Caki2 (cell line): ENCODE results near the gene SRI. TPM values are rescaled to one million over a fixed set of nuclear protein-coding genes. Genes with fewer than 3 reads are reported as not detected.

Experiments used
- DNase-seq: peaks from one replicate; pipeline ENCODE4 v3.0.0-alpha.2; 2015; ENCODE audit warnings: low read depth
- in situ Hi-C: cut with HindIII; loops from 2 replicates; pipeline ENCODE4 v1.10.0; 2016; ENCODE audit warnings: low sequenced_read_pairs, low pct_unique_long_range_greater_than_20kb, mixed read lengths
- total RNA-seq: library from RNA; depleted of rRNA; stranded (reverse); fragments of >200 nt; shearing (Covaris generic); gene quantifications from 2 replicates; pipeline ENCODE4 v1.2.3, GENCODE V29; 2014; ENCODE audit warnings: low replicate concordance

The SRI gene
- total RNA-seq, 1 experiment from 2014 or later = 227 TPM

DNA sequence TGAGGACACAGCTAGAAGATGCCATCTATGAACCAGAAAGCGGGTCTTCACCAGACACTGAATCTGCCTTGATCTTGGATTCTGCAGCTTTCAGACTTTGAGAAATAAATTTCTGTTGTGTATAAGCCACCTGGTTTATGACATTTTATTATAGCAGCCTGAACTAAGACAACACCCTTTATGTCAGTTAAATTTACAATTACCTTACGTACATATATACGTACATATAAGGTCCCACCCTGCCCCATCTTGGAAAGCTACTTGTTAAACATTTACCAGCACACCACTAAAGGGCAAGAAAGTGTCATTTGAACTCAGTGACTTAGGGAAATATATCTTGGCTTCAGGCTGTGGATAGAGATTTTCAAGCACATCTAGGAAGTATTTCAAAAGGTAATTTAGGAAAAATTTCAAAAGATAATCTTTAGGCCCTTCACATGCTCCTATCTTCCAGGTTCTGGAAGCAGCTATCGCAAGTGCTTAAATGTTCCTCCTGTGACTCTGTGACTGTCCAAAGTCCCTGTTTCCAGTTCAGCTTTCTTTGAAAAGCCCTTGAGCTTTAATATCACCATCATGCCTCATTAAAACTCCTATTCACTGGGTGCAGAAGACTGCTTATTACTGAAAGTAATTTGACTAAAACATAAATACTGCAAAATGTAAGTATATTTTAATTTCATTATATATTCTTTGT, 9.6 kb upstream of the SRI start:
- in situ Hi-C loops = no loop called here
- no peak for DNase-seq

DNA sequence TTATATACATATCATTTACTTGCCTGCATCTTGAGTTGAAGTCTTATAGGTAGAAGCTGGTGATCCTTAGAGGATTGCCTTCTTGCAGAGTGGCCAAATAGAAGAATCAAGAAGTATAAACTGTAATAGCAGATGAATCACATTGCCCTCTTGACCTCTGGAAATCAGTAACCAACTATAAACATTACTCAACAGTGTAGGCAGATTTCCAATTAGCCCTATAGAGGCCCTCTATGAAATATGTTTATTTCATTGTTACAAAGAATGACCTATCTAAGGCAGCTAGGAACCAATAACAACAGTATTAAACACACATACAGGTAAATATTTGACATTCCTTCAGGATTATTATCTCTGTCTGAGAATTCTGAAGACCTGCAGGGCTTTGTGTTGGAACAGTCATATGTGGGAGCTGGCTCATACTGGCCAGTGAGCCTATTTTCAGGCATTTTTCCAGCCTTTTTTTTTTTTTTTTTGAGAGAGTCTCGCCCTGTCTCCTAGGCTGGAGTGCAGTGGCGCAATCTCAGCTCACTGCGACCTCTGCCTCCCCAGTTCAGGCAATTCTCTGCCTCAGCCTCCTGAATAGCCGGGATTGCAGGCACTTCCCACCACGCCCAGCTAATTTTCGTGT, 7.2 kb upstream of the SRI start:
- in situ Hi-C loops = no loop called here
- DNase-seq = peak; percentile 98

GRCh38 chr7:88226201-88226600, 6.4 kb upstream of the SRI start:
- in situ Hi-C loops = no loop called here

GRCh38 chr7:88224601-88225275, 4.9 kb upstream of the SRI start:
- in situ Hi-C loops = no loop called here
- DNase-seq = peak; percentile 69

More at GRCh38 chr7:88226201-88226600, 6.4 kb upstream of the SRI start:
- DNase-seq = no peak

DNA sequence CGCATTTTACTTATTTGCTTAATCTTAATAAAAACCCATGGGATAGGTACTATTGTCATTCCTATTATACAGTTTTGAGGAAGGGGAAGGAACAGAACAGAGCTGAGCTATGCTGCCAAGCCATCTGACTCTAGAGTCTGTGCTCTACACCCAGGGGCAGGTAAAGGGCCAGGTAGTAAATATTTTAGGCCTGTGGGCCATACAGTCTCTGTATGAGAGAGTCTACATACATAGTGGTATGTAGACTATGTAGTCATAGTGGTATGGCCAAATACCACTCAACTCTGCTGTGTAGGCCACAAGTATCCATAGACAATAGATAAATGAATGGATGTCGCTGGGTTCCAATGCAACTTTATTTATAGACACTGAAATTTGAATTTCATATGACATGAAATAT, 3.4 kb upstream of the SRI start:
- in situ Hi-C loops = no loop called here

DNA sequence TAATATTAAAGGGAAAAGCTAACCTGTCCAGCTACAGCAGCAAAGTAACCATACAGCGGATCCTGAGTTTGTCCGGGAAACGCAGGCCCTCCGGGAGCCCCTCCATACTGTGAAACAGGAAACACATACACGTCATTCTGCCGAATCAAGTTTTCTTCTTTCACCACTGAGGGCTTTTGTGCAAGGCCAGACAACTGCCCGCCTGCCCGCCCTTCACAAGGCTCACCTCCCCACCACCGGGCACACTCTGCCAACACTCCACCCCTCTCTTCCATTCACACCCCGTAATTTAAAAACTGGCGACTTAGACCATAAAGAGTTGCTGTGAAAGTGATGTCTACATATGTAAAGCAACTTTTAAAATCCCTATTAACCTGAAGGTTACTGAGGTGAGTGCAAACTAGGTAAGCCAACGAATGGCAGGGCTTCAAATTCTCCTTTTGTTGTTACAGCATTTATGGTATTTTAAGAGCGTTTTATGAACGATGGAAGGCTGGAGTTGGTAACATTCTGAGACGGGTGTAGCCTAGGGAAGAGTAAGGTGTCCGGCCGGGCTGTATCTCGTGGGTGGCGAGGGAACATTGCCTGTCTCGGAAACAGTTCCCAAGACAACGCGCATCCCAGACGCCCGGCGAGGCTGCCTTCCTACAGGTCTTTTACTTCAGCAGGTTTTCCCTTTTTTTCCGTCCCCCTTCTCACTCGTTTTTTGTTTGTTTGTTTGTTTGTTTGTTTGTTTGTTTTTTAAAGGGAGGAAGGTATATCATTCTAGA, 817 bp downstream of the SRI start:
- peak; percentile 47 for DNase-seq
- in situ Hi-C loops = no loop called here

More for the DNA sequence above, 3.4 kb upstream of the SRI start:
- DNase-seq = no peak

DNA sequence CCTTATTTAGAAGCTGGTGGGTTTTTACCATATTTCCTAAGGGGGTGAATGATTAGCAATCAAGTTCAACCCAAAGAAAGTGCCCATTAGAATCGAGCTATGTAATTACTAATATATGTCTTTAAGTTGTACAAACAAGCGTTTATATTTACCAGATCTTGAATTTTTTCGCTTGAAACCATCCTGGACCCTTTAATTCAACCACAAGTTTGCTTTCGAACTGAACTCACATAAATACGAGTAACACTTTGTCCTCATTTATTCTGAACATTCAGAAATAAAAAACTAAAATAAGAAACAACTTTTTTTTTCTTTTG, 1.5 kb downstream of the SRI start:
- DNase-seq = no peak
- in situ Hi-C loops = no loop called here

- in situ Hi-C loops = no loop called here
- no peak for DNase-seq
These were observed 2.0 kb downstream of the SRI start for GRCh38 chr7:88217675-88218428.

- in situ Hi-C loops = no loop called here
- no peak for DNase-seq
These were observed 3.6 kb downstream of the SRI start for GRCh38 chr7:88216276-88216675.

- DNase-seq = no peak
- in situ Hi-C loops = no loop called here
These were observed 4.5 kb downstream of the SRI start for GRCh38 chr7:88215295-88215694.

DNA sequence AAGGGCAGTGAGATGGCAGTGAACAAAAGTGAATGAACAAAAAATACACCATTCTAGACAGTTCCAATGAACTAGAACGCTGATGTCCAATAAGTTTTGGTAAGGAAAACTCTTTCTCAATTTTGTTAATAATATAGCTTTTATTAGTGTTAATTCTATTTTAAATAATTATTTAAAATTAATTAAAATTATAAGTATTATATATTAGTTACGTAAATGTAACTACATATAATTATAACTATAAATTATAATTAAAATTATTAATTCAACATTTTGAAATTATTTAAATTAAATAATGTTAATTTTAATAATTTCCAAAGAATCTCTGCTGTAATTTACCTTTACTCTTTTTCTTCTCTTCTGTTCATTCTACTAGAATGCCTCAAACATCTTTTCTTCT, 5.4 kb downstream of the SRI start:
- DNase-seq = no peak
- in situ Hi-C loops = no loop called here

DNA sequence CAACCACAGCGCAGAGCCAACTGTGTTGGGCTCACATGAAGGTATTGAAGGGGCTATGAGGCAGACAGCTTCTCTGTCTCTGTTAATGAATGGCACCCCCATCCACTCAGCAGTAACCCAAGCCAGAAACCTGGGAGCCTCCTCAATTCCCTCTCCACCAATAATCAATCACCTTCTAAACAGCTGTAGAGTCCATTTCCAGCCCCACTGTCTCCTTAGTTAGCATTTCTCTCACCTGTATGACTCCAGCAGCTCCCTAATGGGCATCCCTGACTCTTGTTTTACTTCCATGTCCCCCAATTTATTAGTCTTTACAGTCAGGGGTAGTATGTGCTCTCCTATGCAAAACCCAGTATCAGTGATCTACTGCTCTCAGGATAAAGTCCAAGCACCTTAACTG, 6.9 kb downstream of the SRI start:
- DNase-seq = no peak
- in situ Hi-C loops = no loop called here

DNA sequence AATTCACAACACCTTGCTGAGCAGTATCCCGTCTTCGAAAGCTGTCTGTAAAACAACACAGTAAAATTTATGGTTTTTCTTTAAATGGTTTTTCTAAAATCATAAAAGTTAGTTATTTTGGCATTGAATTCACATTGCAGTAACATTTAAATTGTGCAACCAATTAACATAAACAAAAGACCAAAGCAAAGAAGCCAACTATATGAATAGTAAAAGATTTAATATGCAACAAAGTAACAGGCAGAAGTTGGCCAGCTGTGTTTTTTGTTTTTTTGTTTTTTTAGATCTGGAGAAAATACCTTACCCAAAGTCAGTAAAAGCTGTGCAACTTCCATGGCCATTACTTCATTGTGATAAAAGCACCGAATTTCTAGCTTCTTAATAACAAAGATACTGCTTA, 11.3 kb downstream of the SRI start:
- DNase-seq = no peak
- in situ Hi-C loops = no loop called here

DNA sequence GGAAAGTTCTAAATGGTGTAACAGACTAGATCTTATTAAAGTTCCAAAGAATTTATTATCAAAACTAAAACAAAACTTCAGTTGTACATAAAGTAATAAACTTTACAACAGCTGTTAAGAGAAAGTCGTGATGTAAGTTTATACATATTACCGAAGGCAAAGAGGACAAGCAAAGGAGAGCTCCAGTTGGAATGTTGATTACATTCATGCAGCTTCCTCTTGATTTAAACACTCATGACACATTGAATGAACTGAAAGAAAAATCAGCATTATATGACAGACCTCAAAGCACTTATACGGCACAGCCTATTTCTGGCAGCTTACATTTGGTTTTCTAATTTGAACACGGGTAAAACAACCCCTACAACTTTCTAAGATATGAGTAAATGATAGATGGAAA, 13.6 kb downstream of the SRI start:
- in situ Hi-C loops = no loop called here
- DNase-seq = no peak

DNA sequence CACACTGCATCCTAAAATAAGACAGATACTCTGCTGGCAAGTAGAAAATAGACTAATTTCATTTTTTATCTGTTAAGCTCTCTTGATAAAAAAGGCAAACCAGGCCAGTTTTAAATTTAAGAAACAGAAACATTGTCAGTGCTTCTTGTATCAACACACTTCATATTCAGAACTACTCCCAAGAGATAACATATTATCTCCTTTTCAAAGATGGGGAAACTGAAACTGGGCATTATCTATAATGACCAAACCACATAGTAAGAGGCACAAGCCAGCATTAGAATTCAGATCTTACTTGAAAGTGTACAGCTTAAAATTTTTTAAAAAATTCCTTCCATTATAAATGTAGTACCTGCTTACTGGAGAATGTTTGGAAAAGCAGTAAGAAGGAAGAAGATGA, 14.7 kb downstream of the SRI start:
- no peak for DNase-seq
- in situ Hi-C loops = no loop called here

DNA sequence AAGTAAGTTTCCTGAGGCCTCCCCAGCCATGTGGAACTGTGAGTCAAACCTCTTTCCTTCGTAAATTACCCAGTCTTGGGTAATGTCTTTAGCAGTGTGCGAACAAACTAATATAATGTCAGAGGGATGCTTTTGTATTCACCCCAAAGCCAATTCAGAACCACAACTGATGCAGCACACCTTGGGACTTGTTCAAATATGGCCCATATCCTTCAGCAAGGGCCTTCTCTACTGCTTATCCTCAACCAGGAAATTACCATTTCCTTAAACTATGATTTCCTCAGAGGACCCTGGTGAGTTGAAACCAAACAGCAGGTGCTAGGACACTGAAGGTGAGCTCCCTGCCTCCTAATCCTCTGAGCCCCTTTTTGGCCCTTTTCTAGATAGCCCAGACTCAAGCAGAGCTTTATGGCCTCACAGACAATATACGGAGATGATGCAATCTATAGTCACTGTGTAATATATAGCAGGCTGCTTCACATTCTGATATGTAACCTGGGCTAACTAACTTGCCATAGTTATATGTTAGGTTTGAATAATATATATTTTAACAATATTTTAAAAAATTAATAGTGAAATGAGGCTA, 15.2 kb downstream of the SRI start:
- in situ Hi-C loops = no loop called here
- no peak for DNase-seq

DNA sequence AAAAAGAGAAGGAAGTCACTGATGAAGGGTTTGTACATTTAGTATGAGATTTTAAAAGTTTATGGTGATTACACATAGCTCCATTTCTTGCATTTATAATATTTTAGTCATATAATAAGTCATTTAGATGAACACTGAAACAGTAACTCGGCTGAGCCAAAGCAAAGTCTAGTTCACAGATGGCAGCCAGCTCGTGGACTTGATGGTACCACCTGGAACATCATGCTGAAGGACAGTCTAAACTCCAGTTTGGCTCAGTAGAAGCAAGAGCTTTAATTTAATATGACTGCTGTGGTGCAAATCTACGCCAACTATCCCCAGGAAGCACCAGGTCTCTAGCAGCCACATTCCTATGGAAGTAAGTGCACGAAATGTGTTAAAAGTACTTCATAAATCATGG, 16.4 kb downstream of the SRI start:
- in situ Hi-C loops = no loop called here
- DNase-seq = no peak

DNA sequence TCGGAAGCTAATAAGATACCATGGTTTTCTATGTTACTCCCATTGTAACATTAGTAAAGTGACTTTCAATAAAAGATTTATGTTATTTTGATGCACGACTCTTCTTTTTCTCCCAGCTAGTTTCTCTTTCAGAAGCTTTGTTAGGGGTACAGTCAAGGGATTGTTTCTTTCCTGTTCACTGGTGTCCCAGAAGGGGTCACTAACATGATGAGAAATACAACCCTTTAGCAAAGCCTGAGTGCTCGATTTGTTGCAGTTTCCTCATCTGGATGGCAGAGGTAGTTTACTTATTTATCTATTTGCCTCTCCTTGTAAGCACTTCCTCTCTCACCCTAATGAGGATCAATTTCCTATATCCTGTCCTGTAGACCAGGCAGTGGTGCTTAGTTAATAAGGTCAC, 17.0 kb downstream of the SRI start:
- in situ Hi-C loops = no loop called here
- DNase-seq = no peak
